ENCODE data around the gene PDE4B. TPM values are rescaled to one million over a fixed set of nuclear protein-coding genes. Genes with fewer than 3 reads are reported as not detected.

Gene PDE4B
- polyA plus RNA-seq, 1 donor = 18.0 TPM

DNA sequence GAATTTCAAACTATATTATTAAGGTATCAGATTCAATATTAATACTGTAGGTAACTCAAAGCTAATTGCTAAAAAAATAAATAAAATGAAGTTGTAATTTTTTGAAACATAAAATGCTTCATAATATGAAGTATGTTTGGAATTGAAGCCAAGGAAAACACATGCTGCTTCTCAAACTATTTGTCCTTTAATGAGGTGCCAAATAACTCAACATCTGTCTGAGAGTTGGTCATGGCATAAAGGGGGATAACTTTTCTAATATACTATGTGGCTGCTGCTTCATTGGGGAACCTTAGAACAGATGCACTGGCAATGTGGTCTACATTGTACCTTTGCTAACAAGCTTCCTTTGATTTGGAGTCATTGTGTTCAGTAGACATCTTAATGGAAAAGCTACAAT lies 96.7 kb downstream of the PDE4B start:
- DNase-seq = no peak

DNA sequence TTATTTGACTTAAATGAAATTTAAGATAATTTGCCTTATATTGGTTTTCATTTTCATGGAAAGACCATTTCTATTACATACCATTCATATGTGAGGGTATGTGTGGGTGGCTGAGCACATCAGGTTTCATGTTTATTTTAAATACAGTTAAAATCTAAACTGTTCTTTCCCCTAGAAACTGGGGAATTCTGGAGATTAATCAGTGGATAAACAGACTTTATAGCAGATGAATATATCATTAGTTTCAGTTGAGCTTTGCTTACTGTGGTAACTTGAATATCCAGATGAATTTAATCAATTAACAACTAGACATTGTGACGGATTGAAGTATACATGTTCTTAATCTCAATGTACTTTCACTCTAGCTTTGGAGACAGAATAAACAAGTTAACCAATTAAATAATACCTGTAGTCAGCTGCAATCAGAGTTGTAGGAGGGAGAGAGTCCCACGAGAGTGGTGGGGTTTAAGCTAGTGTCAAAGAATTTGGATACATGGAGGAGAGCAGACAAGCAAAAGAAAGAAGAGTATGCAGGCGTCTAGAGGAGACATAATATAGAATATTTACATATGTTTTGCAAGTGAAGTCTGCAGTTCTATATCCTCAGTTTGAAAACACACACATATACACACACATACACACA lies 97.6 kb downstream of the PDE4B start:
- DNase-seq = no peak

GRCh38 chr1:65894738-65895605 lies 102.3 kb downstream of the PDE4B start:
- DNase-seq = no peak

GRCh38 chr1:65896721-65897120 lies 104.0 kb downstream of the PDE4B start:
- no peak for DNase-seq

GRCh38 chr1:65897485-65897884 lies 104.8 kb downstream of the PDE4B start:
- no peak for DNase-seq

GRCh38 chr1:65904681-65905083 lies 112.0 kb downstream of the PDE4B start:
- DNase-seq = no peak

DNA sequence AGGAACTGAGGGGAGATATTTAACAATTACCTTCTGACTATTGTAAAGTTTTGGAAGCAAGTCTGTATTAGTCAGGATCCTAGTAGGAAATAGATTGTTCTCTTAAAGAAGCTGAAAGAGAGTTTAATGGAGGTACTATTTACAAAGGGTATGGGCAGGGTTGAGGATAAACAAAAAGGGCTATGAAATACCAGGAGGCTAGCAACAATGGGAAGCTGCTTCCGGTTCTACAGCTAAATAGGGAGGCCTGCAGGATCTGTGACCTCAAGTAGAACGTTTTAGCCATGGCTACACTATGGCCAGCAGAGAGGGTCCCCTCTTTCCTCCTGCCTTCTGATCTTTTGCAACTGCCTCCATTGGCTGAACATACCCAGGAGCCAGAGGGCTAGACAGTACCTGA lies 117.7 kb downstream of the PDE4B start:
- no peak for DNase-seq

DNA sequence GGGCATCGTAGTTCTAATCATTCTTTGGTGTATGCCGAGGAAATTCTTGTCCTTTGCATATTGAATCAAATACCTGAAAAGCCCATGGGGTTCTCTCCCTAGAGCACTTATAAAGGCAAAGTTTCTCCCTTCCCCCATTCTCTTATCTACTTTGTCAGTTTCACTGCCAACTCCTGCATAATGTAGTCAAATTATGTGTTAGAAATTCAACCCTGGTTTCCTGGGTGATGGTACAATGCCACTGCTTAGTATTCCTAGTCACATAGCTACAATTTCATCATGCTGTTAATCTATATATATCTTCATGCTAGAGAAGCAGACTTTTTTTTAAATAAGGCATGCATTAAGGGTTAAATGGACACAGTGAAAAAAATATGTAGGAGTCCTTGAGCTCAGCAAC lies 119.0 kb downstream of the PDE4B start:
- no peak for DNase-seq

- no peak for DNase-seq
Measured at GRCh38 chr1:65918564-65918963, 125.9 kb downstream of the PDE4B start.

DNA sequence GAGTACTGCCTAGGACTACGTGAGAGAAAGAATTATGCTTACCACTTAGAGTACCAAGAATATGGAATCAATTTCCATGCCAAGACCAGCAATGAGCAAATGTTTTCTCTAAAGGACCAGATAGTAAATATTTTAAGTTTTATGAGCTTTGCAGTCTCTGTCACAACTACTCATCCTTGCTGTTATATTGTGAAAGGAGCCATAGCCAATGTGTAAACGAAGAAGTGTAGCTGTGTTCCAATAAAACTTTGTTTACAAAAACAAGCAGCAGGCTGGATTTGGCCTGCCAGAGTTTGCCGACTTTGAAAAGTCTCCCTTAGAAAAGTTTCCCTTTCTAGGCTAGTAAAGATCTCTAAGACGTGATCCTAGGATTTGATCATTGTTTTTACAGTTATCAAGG lies 128.8 kb downstream of the PDE4B start:
- no peak for DNase-seq

GRCh38 chr1:65924471-65924870 lies 131.8 kb downstream of the PDE4B start:
- DNase-seq = no peak

- no peak for DNase-seq
Measured at GRCh38 chr1:65938506-65938905, 145.8 kb downstream of the PDE4B start.

DNA sequence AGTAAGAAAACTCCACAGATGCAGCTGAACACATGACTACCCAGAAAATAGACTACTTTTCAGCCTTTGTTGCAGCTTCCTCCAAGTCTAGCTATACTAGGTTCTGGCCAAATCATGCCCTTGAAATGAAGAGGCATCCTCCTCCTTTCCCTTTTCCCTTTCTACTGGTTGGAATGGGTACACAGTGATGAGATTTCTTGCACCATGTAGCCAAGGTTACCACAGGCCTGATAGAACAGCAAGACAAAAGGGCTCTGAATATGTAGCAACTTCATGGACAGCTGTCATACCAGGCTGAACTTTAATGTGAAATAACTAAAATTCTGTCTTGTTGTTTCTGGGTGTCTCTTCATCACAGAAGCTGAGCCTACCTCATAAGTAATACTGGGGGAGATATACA lies 146.5 kb downstream of the PDE4B start:
- DNase-seq = no peak

- no peak for DNase-seq
Measured at GRCh38 chr1:65939636-65940035, 146.9 kb downstream of the PDE4B start.

DNA sequence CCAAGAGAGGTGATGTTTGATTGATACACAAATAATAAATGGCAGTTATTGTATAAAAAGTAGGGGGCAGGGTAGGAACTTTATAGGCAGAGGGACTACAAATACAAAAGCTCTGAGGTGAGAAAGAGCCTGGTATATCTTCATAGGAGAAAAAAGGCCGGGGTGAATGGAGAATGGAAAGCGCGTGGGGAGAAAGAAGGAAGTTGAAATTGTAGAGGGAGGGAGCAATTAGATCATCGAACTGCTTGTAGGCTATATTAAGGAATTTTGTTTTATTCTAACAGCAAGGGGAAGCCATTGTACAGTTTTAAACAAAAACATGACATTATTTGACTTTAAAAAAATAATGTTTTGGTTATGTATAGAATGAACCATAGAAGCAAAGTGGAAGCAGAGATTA lies 147.4 kb downstream of the PDE4B start:
- DNase-seq = no peak

DNA sequence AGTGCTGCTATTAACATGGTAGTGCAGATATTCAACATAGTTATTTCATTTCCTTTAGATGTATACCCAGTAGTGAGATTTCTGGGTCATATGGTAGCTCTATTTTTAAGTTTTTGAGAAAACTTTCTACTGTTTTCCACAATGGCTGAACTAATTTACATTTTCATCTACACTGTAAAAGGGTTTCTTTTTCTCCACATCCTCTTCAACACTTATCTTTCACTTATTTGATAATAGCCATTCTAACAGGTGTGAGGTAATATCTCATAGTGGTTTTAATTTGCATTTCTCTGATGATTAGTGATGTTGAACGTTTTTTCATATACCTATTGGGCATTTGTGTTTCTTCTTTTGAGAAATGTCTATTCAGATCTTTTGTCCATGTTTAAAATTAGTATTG lies 149.8 kb downstream of the PDE4B start:
- DNase-seq = no peak

DNA sequence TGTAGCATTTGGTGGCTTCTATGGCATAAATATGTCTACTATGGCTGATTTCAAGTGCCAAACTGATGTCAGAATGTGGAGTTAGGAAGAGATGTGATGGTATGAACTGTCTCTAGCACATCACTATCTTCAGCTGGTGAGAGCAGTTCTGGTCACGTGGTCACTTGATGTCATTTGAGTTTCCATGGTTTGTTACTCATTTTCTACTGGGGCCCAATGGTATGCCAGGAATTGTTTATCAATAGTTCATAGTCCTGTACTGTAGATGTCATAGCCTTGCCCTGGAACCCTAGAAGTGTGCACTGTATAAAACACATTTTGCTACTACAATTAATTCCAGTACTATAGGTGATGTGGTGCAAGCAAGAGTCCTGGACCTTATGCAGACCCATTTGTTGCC lies 153.7 kb downstream of the PDE4B start:
- DNase-seq = no peak

DNA sequence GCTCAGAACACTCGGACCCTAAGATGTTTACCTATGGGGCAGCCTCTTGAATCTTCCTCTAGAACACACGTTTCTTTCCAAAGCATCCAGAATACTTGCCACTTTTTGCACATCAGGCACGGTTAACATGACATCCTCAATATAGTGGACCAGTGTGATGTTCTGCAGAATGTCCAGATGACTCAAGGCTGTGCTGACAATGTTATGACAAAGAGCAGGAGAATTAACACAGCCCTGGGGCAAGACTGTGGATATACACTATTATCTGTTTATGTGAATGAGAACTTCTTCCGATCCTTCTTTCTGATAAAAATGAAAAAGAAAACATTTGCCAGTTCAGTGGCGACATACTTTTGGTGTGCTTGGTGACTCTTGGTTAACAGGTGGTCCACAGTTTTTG lies 154.3 kb downstream of the PDE4B start:
- no peak for DNase-seq

GRCh38 chr1:65948609-65949229 lies 156.0 kb downstream of the PDE4B start:
- no peak for DNase-seq

DNA sequence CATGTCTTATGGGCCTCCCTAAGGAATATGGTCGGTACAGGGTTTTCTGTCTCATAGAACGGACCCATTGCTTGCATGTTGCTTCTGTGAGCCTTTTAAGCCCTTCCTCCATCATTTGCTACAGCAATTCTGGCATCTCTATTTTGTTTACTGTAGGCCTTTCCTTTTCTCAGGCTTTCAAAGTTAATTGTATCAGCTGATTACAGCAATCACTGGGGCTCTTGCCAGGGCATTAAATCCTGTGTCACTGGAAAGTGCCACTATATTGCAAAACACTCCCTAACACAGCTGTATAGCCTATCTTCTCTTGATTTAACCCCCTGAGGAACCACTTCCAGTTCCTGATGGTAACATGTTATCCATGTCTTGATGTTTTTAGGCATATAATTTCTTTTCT lies 156.5 kb downstream of the PDE4B start:
- no peak for DNase-seq

- DNase-seq = no peak
Measured at GRCh38 chr1:65949933-65950332, 157.2 kb downstream of the PDE4B start.

DNA sequence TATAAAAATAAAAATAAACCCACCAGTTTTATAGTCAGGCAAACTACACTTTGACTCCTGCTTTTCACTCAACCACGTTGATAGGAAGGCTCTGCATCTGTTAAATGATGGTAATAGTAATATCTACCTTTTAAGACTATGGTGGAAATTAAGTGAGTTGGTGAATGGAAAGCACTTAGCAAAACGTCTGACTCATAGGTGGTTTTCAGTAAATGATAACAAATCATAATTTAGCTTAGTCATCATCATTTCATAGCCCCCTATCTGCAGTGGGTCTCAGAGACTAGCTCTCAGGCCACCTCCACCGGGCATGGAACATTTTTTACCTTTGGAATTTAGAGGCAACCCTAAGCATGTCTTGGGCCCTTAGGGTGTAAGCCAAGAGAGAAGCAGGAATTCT lies 160.0 kb downstream of the PDE4B start:
- DNase-seq = no peak

DNA sequence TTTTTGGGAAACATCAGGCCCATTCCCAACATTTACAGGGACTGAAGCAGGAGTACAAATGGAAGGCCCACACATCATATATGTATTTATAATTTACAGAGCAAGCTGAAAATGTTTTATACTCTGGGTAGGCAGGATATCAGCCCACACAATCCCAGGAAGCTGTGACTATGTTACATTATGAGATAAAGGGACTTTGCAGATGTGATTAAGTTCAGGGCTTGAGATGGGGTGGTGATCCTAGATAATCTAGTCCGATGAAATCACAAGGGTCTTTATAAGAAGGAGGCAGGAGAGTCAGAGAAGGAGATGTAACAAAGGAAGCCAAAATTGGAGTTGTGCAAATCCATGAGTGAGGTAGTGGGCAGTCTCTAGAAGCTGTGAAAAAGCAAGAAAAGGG lies 160.5 kb downstream of the PDE4B start:
- no peak for DNase-seq

GRCh38 chr1:65955071-65955470 lies 162.4 kb downstream of the PDE4B start:
- DNase-seq = no peak
